HG03039 (cell line): Measurements from ENCODE around the gene NKAIN2.
"Not testable (repeated sequence)": the region's sequence is repeated elsewhere in the genome, so short reads cannot be mapped to it uniquely, and the experiment has no call there.

Experiments
- ATAC-seq: cut with Tn5 transposase; IDR thresholded peaks from one replicate; pipeline ENCODE4 v1.9.1; 2021; ENCODE audit warnings: mild to moderate bottlenecking, moderate library complexity; ENCODE audit not compliant: unreplicated experiment

Gene NKAIN2

GRCh38 chr6:124660185-124660584, 856.5 kb downstream of the NKAIN2 start:
- ATAC-seq: no peak

GRCh38 chr6:124661097-124661661, 857.5 kb downstream of the NKAIN2 start:
- no peak for ATAC-seq

GRCh38 chr6:124668028-124668427, 864.4 kb downstream of the NKAIN2 start:
- ATAC-seq: no peak

GRCh38 chr6:124669713-124670480, 866.2 kb downstream of the NKAIN2 start:
- ATAC-seq: no peak

GRCh38 chr6:124670801-124671200, 867.1 kb downstream of the NKAIN2 start:
- no peak for ATAC-seq

GRCh38 chr6:124671324-124671723, 867.7 kb downstream of the NKAIN2 start:
- no peak for ATAC-seq

GRCh38 chr6:124674042-124674441, 870.4 kb downstream of the NKAIN2 start:
- ATAC-seq: no peak

GRCh38 chr6:124676033-124676432, 872.4 kb downstream of the NKAIN2 start:
- no peak for ATAC-seq

- ATAC-seq: no peak
Measured at GRCh38 chr6:124677874-124678273, 874.2 kb downstream of the NKAIN2 start.

GRCh38 chr6:124679387-124679786, 875.7 kb downstream of the NKAIN2 start:
- ATAC-seq: no peak

- ATAC-seq: no peak
Measured at GRCh38 chr6:124682751-124683150, 879.1 kb downstream of the NKAIN2 start.

- ATAC-seq: no peak
Measured at GRCh38 chr6:124683507-124683906, 879.8 kb downstream of the NKAIN2 start.

GRCh38 chr6:124684621-124685020, 881.0 kb downstream of the NKAIN2 start:
- ATAC-seq: no peak

- ATAC-seq: no peak
Measured at GRCh38 chr6:124688369-124688768, 884.7 kb downstream of the NKAIN2 start.

- ATAC-seq: no peak
Measured at GRCh38 chr6:124694139-124694705, 890.6 kb downstream of the NKAIN2 start.

GRCh38 chr6:124699038-124699437, 895.4 kb downstream of the NKAIN2 start:
- ATAC-seq: no peak

- ATAC-seq: no peak
Measured at GRCh38 chr6:124703541-124703940, 899.9 kb downstream of the NKAIN2 start.

GRCh38 chr6:124712532-124712931, 908.9 kb downstream of the NKAIN2 start:
- not testable (repeated sequence) for ATAC-seq

- no peak for ATAC-seq
Measured at GRCh38 chr6:124714728-124715127, 911.1 kb downstream of the NKAIN2 start.

GRCh38 chr6:124719913-124720312, 916.2 kb downstream of the NKAIN2 start:
- no peak for ATAC-seq

- ATAC-seq: no peak
Measured at GRCh38 chr6:124721331-124721730, 917.7 kb downstream of the NKAIN2 start.

- ATAC-seq: no peak
Measured at GRCh38 chr6:124722141-124722878, 918.6 kb downstream of the NKAIN2 start.
